Kidney capillary endothelial cell (primary cell): ENCODE data around the gene HTR1B.

Experiments
- DNase-seq: peaks from one replicate; pipeline ENCODE4 v3.0.0-alpha.2; 2018; ENCODE audit warnings: low spot score

Gene HTR1B

DNA sequence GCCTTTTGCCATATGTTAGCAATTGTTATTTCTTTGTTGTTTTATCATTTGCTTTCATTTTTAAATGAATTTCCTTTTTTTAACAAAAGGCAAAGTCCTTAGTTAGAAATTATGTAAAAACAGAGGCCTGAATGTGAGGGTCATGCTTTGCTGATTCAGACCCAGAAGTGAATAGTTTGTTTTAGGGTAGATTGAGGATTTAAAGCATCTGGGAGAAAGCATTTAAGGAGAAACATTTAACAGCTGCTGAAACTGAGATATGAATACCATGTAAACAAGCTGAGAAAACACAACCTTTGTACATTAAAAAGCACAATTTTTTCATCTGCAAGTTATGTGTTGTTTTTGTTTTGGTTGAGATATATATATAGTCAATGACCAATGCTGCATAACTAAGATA lies 8.0 kb downstream of the HTR1B start:
- no peak for DNase-seq

DNA sequence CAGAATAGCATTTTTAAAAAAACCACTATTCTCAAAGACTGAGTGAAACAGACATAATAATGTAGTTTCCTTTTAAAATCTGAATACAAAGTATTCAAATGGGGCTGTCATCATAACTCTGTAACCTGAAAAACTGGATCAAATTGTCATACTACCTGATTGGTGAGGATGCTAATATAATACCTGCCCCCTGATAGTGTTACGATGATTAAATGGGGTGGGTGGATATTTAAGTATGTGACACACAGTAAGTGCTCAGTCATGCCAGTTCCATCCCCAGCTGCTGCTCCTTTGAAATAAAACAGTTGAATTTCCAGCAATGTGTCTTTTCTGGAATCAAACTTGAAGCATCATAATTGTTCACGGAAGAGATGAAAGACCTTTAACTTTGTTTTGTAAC lies 8.9 kb downstream of the HTR1B start:
- no peak for DNase-seq

DNA sequence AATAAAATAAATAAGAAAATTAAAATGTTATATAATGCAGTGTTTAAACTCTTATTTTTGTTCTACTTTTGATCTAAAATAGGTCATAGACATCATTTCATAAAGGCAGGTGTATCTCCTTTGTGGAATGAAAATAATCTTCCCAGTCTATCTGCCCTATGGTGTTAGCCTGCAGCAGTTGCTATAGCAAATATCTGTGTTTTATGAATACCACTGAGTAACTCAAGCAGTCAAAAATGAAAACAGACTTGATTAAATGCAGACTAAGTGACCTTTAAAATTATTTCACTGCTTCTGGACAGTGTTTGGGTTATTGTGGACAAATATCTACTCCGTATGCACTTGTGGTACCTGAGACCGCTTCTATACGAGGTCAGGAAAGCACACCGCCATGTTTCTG lies 11.8 kb downstream of the HTR1B start:
- DNase-seq = no peak

DNA sequence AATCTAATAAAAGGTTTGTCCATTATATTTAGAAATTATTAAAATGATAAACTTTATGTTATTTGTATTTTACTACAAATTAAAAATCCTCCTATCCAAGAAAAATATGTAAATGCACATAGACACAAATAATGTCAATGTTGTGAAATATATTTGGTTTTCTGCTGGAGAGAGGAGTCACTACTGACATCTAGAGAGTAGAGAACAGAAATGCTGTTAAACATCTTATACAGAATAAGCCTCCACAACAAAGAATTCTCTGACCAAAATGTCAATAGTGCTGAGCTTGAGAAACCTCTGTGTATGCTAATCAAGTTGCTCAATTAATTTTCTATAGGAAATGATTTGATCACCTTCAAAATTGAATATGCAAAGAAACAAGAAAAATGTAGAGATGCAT lies 12.4 kb downstream of the HTR1B start:
- DNase-seq = no peak

DNA sequence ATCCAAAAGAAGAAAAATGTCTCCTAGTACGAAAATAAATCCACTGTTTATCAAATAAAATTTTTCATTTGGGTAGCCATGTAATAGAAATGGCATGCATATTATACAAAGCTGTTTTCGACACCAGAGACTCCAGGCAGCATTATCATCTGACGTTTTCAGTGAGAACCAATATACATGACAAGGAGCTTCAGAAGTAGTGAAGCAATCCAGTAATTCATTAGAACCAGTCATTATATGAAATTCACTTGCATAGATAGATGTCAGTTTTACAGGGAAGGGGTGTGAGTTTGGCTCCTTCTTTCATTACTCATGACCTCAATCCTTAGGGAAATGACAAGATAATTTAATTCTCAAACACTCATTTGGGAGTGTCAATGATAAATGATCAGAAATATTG lies 14.7 kb downstream of the HTR1B start:
- no peak for DNase-seq

DNA sequence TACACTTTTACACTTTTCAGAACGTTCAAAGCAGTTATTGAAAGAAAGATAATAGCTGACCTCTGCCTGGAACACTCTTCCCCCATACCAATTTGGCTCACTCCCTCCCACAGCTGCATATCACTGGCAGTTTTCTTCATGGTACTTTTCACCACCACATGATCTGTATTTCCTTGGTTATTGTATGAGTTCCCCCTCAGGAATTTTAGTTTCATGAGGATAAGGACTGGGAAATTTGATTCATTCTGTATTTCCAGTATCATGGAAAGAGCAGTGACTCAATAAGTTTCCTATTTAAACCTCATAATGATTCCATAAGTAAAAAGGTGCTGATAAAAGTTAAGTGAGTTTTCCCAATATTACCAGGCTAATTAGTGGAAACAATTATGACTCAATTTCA lies 16.0 kb downstream of the HTR1B start:
- no peak for DNase-seq

DNA sequence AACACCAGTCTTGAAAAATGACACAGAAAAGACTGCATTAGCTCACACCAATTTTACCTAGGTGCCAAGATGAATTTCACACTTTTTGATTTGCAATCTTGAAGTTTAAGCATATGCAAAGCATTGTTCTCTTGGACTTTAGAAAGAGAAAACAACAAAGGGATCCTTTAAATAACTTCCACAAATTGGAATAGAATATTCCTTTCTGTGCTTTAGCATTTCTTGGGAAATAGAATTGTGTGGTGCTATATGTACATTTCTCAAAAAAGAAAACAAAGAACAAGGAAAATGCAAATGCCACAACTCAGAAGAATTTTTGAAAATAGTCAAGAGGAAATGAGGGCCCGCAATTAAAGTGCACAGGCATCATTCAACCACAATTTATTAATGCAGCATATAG lies 17.0 kb downstream of the HTR1B start:
- DNase-seq = no peak

DNA sequence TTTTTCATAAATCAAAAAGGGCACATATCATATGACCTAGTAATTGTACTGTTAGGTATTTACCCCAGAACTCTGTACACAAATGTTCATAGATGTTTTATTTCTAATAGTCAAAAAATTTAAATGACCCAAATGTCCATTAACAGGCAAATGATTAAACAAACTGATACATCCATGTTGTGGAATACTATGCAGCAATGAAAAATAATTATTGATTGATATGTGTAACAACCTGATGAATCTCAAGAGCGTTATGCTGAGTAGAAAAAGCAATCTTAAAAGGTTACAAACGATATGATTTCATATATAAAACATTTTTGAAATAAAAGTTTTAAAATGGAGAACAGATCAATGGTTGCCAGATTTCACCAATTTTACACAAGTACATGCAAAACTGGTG lies 18.1 kb downstream of the HTR1B start:
- no peak for DNase-seq

DNA sequence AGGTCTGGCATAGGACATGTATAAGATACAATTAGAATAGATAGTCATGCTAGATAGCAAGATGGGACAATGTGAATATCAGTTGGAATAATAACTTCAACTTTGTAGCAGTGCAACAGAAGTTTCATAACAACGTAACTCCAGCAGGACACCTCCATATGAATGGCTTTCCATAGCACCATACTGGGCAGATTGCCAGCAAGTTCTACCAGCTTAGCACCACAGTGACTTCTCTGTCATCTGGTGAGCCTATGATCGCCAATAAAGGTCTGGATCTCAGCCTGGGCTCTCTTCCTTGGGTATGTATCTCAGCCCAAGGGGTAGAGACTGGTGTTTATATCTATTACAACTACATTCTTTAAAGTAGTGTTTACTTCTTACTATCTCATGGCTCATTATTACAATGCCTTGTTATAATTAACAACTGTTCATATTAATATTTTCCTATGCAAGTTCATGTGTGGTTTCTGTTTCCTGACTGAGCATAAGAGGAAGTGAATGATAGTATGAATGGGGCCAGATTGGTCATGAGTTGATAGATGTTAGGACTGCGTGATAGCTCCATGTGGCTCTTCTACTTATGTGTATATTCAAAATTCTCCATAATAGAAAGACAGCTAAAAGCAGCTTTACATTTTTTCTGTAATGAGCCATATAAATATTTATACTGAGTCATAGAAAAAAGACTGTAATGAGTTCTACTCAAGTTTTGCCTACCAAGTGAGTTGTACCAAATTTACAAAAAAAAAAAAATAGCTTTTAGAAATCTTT lies 22.9 kb downstream of the HTR1B start:
- DNase-seq = no peak

DNA sequence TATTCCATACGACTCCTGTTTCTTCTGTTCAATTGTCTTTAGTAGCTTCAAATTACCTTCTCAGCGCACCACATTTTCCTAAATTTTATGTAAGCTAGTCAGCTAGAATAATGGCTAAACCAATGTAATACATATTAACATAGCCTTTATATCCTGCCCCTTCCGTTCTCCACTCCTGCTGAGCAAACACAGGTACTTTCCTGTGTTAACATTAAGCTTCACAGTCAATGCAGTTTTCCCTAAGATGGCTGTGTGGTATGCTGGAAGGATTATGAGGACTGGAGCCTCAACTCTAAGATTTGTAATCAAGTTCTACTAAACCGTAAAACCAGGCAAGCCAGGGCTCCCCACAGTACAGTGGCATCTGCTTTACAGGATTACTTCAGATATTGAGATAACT lies 29.4 kb downstream of the HTR1B start:
- no peak for DNase-seq

DNA sequence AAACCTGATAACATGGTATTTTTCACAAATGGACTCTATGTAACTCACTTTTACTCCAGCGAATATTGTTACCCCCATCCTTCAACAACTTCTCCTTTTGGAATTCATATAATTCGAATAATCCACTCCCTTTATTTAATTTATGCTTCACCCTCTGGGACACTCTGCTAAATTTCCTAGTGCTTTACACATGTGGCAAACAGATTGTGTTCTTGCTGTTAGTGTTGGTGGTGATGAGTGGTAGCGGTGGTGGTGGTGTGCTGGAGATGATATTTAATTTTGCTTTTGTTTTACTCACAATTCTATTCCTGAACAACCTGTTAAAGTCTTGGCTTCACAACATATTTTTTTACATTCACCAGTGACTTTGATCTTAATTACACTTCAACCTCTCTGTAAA lies 32.8 kb downstream of the HTR1B start:
- DNase-seq = no peak

DNA sequence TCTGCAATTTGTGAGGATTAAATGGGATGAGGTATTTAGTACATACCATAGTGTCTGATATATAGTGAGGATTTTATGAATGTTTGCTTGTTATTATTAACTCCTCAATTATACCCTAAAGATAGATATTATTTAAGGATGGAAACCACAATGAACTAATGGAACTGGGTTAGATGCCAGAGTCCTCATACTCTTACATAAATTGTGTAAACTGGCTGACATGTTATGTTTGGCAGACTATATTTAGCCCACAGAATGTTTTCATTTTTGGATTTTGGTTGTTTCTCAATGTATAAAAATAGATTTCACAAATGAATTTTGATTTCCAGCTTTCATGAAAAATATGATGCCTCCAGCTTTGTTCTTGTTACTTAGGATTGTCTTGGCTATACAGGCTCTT lies 37.6 kb downstream of the HTR1B start:
- no peak for DNase-seq

DNA sequence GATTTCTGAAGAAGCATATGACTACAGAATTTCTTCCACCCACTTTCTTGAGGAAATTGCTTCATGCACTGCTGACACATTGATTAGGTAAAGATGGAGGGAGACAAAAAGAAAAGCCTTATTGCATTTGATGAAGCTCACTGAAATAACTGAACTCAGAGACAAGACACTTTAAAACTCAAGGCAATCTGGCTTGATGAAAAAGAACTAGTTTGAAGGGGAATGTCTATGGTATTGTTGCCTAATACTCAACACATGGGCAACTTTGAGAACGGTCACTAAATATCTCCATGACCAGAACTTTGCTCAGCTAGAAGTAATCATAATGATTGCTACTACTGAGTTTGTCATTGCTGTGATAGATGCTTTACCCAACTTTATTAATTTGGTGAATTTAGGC lies 38.1 kb downstream of the HTR1B start:
- no peak for DNase-seq

DNA sequence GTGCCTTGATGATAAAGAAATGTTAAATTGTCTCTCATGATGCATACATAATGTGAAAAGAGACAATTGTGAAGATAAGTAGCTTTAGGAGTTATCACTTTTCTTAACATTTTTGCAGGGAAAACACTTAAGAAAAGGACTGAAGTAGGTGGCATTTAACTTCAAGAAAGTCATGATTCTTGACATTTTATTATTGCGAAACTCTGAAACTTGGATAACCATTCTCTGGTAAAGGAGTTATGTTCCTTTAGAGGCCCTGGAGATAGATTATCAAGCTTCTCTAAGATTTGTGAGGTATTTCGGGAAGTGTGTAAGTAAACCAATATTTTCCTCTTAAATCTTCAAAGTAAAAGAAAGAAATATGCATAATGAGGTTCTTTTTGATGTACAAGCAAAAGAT lies 38.5 kb downstream of the HTR1B start:
- no peak for DNase-seq

DNA sequence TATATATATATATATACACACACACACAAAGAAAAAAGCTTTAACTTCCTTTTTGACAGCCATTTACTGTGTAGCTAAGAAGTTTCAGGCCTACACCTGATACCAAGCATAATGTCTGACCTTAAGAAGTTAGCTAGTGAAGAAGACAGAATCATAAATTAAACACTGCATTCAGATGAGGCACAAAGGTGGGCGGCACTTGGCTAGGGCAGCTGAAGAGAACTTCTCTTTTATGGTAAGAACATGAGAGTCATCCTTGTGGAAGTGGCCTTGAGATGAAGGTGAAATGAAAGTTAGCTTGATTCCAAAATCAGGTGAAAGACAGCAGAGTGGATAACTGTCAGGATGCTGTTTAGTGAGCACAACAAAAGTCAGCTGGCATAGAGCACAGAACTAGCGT lies 46.5 kb downstream of the HTR1B start:
- no peak for DNase-seq

DNA sequence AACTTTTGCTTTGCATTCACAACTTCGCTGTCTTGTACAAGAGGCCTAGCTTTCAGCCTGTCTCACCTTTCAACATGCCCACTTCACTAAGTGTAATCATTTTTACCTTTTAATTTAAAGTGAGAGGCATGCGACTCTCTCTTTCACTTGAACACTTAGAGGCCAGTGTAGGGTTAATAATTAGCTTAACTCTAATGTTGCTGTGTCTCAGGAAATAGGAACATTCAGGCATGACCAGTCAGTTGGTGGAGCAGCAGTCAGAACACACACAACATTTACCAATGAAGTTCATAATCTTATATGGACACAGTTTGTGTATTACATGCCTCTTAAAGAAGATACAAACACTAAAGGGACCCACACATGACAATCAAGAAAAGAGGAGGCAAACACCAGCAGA lies 47.6 kb downstream of the HTR1B start:
- no peak for DNase-seq
